ENCODE measurements around the gene SLC35E2B.

The SLC35E2B gene

DNA sequence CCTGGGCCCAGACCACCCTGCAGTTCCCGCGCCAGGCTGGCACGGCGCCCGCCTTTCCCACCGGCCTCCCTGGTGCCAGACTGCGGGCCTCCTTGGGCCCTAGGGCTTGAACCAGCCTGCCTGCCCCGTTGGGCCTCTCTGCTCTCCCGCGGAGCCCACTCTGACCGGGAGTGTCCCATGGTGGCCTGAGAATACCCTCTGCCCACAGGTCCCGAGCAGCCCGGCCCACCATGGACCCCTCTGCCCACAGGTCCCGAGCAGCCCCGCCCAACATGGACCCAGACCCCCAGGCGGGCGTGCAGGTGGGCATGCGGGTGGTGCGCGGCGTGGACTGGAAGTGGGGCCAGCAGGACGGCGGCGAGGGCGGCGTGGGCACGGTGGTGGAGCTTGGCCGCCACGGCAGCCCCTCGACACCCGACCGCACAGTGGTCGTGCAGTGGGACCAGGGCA is 69.4 kb downstream of the SLC35E2B start:
- no peak for DNase-seq

DNA sequence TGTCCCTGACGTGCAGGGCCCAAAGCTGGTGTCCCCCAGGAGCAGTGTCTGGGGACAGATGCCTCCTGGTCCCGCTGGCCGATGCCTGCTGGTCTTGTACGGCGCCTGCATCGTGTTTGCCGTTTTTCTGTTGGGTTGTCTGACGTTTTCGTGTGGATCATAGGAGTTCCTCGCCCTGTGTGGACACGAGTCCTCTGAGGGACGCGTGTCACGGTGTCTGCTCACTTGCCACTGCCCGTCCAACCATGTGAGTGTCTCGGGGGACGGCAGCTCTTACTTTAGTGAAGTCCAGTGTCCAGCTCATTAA is 69.9 kb downstream of the SLC35E2B start:
- no peak for DNase-seq

GRCh38 chr1:1622010-1622787 is 70.4 kb downstream of the SLC35E2B start:
- no peak for DNase-seq

- DNase-seq: no peak
Measured at GRCh38 chr1:1621173-1622009, 71.2 kb downstream of the SLC35E2B start.

DNA sequence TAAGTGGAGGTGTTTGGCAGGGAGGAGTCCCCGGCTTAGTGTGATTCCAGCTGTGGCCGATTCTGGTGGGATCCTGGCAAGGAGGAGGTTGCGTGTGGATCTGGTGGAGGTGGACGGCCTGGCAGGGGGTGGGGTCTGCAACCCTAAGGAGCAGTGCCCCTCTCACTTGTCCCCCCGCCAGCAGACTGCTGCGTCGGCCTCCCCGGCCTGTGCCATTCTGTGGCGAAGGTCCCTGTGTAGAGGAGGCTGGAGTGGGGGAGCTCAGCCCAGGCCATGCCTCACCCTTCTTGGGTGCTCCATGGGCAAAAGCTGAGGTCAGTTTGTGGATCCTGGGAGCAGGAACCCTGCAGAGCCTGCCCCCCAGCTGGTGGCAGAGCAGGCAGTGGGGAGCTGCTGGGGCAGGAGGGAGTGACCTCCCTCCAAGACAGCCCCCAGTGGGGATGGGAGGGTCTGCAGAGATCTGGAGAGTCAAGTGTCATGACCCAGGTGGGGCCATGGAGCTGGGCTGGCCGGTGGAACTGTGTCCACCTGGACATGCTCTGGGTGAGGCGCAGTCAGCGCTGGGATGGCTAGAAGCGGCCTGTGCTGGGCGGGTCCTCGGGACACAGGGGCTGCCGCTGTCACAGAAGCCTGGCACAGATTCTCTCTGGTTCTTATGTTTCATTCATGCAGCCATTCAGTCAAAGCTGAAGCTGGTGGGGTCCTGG is 72.0 kb downstream of the SLC35E2B start:
- DNase-seq: no peak

DNA sequence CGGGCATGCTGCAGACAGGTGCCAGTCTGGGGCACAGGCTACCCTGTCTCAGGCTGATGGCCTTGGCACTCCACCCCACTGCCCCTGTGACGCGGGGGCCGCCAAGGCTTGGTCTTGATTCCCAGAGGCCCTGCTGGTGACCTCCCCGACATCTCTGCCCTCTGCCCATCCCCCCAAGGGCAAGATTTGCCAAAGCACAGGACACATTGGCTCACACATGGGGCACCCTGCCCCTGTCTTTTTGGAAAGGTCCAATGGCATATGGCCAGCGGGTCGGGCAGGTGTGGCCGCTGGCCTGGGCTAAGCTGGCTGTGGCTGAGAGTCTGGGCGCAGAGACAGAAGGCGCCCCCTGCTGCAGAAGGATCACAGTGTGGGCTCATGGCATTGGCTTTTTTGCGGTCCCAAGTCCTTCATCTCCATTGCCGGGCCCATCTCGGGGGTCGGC is 72.7 kb downstream of the SLC35E2B start:
- DNase-seq: no peak

DNA sequence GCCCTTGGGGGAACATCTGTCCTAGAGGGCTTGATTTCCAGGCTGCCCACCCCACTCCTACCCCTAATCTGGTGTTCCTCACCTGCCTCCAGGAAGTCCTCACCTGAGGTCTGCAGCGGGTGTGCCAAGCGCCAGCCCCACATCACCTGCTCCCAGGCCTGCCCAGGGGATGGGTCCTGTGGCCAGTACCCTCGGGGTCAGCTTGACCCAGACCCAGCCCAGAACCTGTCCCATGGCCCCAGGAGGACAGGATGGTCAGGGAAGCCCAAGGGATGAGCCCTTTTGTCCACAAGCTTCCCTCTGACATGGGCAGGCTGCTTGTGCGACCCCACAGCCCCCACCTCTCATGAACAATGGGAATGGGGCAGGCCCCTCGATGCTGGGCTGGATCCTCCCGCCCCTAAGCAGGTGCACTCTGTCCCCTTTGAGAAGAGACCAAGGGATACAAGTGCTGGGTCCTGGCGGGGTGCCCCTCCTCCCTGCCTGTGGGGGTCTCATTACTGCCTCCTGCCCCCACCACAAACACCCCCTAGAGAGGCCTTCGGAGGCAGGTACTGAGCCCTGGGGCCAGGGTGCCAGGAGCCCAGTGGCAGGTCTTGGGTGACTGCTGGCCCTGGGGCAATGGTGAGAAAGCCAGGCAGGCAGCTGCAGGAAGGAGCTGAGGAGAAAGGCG is 74.1 kb downstream of the SLC35E2B start:
- no peak for DNase-seq

- no peak for DNase-seq
Measured at GRCh38 chr1:1617925-1618324, 74.7 kb downstream of the SLC35E2B start.

DNA sequence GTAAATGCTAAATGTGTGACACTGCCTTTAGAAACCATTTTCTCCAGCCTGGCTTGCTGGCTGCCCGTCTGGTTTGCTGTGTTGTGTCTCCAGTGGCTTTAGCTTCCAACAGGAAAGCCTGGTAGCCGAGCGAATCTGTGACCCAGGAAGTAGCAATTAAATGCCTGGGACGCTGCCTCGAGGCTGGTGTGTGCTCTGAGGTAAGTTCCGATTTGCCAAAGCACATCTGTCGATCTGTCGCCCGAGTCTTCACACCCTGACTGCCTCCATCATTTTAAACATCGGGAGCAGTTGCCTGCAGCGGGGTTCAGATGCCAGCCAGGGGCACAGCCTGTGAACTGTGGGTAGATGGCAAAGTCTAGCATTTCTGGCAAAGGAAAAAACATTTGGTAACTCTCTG is 75.1 kb downstream of the SLC35E2B start:
- no peak for DNase-seq

- no peak for DNase-seq
Measured at GRCh38 chr1:1616838-1617237, 75.8 kb downstream of the SLC35E2B start.

GRCh38 chr1:1616045-1616790 is 76.4 kb downstream of the SLC35E2B start:
- DNase-seq: no peak

GRCh38 chr1:1615256-1616044 is 77.1 kb downstream of the SLC35E2B start, which contains the start of gene MIB2:
MIB2 (plus strand) TSS chr1:1615500; CDS start chr1:1623453, 7,953 bp downstream.
- peak; percentile 78 for DNase-seq

GRCh38 chr1:1614954-1615255 is 77.7 kb downstream of the SLC35E2B start:
- no peak for DNase-seq

DNA sequence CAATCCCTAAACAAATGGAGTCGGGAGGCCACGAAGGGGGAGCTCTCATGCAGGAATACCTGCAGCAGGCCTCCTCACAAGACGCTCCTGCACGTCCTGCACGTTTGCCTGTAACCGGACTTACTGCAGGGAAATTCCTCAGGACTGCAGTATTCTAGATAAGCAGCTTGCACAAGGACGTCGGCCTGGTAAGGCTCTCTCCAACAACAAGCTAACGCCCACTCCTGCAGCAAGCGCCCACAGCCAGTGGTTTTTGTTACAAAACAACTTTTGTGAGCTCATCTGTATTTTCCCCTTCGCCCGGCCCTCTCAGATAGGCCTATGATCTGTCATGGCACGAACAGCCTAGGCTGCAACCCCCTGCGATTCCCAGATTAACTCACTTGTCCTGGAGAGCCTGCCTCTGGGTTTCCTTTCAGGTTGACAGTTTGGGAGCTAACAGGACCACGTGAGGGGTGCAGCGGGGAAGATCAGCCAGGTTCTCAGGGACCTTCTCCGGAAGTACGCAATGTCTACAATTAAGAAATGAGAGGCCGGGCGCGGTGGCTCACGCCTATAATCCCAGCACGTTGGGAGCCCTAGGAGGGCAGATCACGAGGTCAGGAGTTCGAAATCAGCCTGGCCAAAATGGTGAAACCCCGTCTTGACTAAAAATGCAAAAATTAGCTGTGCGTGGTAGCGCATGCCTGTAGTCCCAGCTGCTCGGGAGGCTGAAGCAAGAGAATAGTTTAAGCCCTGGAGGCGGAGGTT is 78.2 kb downstream of the SLC35E2B start:
- no peak for DNase-seq

DNA sequence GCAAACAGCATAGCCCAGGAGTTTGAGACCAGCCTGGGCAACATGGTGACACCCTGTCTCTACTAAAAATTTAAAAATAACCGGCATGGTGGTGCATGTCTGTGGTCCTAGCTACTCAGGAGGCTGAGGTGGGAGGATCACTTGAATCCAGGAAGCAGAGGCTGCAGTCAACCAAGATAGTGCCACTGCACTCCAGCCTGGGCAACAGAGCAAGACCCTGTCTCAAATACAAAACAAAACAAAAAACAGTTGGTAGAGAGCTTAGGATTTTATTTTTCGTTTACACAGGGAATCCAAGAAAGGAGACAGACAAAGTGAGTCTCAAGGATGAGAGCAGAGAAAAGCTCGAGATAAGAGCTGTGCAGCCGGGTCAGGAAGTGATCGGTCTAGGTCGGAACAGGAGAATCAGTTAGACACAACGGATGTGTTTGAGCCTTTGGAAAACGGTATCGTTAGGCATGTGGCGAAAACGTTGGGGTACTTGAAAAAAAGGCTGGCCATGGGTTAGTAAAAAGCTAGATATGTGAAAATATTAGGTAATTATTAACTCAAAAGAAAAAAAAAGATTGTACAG is 79.0 kb downstream of the SLC35E2B start:
- no peak for DNase-seq

- DNase-seq: no peak
Measured at GRCh38 chr1:1612104-1612400, 80.5 kb downstream of the SLC35E2B start.

- no peak for DNase-seq
Measured at GRCh38 chr1:1610796-1611195, 81.8 kb downstream of the SLC35E2B start.

GRCh38 chr1:1609822-1610485 is 82.6 kb downstream of the SLC35E2B start:
- DNase-seq: no peak
